H1 (cell line): ENCODE results near the gene CACNA1A.

Experiments used
- BRCA1 ChIP-seq: IDR thresholded peaks from 2 replicates; pipeline ENCODE4 v1.6.1; 2012; ENCODE audit warnings: low read depth, low read length, improper control_type of control experiment
- CHD2 ChIP-seq: IDR thresholded peaks from 2 replicates; pipeline ENCODE4 v1.6.1; 2012; ENCODE audit warnings: low read length, improper control_type of control experiment
- CTCF ChIP-seq, 3 experiments: IDR thresholded peaks; 1 replicate in 2 of 3; 2 replicates in 1 of 3; pipeline versions ENCODE4 v1.5.1 to v1.6.1; 2011; ENCODE audit warnings: low read length in 3 of 3, mild to moderate bottlenecking in 3 of 3, inconsistent platforms in 2 of 3, low read depth in 1 of 3, moderate library complexity in 1 of 3; ENCODE audit not compliant: insufficient read depth in 1 of 3; ENCODE audit errors: control extremely low read depth in 1 of 3
- E2F6 ChIP-seq: IDR thresholded peaks from 2 replicates; pipeline ENCODE4 v1.6.1; 2012; ENCODE audit warnings: inconsistent platforms
- EGR1 ChIP-seq: IDR thresholded peaks from 2 replicates; pipeline ENCODE4 v1.6.1; 2011; ENCODE audit warnings: low read depth, low read length, borderline replicate concordance
- EZH2 ChIP-seq: fragments of 200-600 bp; sonication (generic); IDR thresholded peaks from 2 replicates; pipeline ENCODE4 v1.7.1; 2012; ENCODE audit warnings: low read depth, mild to moderate bottlenecking, moderate library complexity, low read length, inconsistent platforms; ENCODE audit not compliant: severe bottlenecking
- JUND ChIP-seq: IDR thresholded peaks from 2 replicates; pipeline ENCODE4 v1.6.1; 2011; ENCODE audit warnings: mild to moderate bottlenecking, improper control_type of control experiment, low read length
- NRF1 ChIP-seq: IDR thresholded peaks from 2 replicates; pipeline ENCODE4 v1.6.1; 2011; ENCODE audit warnings: mild to moderate bottlenecking, low read depth, low read length, improper control_type of control experiment
- POLR2AphosphoS5 ChIP-seq: IDR thresholded peaks from 2 replicates; pipeline ENCODE4 v1.6.1; 2011; ENCODE audit warnings: low read depth, low read length
- RFX5 ChIP-seq: IDR thresholded peaks from 2 replicates; pipeline ENCODE4 v1.6.1; 2011; ENCODE audit warnings: low read depth, low read length, improper control_type of control experiment, borderline replicate concordance
- SP2 ChIP-seq: IDR thresholded peaks from 2 replicates; pipeline ENCODE4 v1.6.1; 2012; ENCODE audit warnings: mild to moderate bottlenecking, low read length, inconsistent platforms
- TEAD4 ChIP-seq: IDR thresholded peaks from 2 replicates; pipeline ENCODE4 v1.6.1; 2012; ENCODE audit warnings: low read depth, low read length, inconsistent platforms, mixed read lengths
- USF2 ChIP-seq: IDR thresholded peaks from 2 replicates; pipeline ENCODE4 v1.6.1; 2011; ENCODE audit warnings: low read length, improper control_type of control experiment
- YY1 ChIP-seq: IDR thresholded peaks from 2 replicates; pipeline ENCODE4 v1.6.1; 2011; ENCODE audit warnings: low read depth, mild to moderate bottlenecking, low read length

GRCh38 chr19:13159713-13160112 is 346.6 kb downstream of the CACNA1A start:
- no peak for TF ChIP-seq CTCF (IDR thresholded peaks at IDR 0.05; ENCODE audit: control extremely low read depth in 1 of 3, insufficient read depth in 1 of 3, low read depth in 1 of 3, low read length in 3 of 3)
- no peak for TF ChIP-seq EZH2
- no peak for TF ChIP-seq E2F6
- no peak for TF ChIP-seq NRF1
- no peak for TF ChIP-seq CHD2
- TF ChIP-seq YY1: no peak
- no peak for TF ChIP-seq RFX5
- no peak for TF ChIP-seq POLR2AphosphoS5
- TF ChIP-seq SP2: no peak
- no peak for TF ChIP-seq EGR1
- no peak for TF ChIP-seq TEAD4
- TF ChIP-seq JUND: no peak
- TF ChIP-seq BRCA1: no peak
- no peak for TF ChIP-seq USF2
